ENCODE results near the gene RANBP1. TPM values are rescaled to one million over a fixed set of nuclear protein-coding genes. Genes with fewer than 3 reads are reported as not detected.
A peak's percentile ranks its signal among the peaks of the same experiment; 100 is the strongest.

Gene RANBP1
- total and polyA plus RNA-seq, 4 experiments from 2014 or later = 61.9 to 111 (median 77.4) TPM

DNA sequence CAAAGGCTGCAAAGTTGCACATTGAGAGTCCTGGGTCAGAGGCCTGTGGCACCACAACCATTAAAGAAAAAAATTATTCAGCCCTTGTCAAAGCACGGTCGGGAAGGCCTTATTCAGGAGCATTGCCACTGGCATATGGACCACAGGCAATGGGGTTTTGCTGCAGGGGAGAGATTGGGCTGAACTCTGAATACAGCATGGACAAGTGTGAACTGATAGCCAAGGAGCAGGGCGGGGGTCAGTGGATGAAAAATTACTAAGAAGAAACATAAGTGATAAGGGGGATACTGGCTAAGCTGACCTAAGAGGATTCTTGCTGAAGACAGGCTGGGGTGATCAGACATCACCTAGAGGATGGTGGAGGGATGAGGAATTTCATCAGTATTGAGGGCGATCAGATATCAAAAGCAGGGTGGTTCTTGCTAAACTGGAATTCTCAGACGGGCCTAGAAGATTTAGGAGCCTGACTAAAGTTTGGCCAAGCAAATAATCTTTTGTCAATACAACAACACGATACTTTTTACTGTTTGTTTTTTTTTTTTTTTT is 39.2 kb upstream of the RANBP1 start:
- peak overlapping the region in 1 of 7 donors; percentile 60 for H3K27ac Mint-ChIP-seq
- no peak for DNase-seq
- ChIA-PET CTCF (ENCODE audit: partially characterized antibody) (no interaction called here), POLR2A (ENCODE audit: partially characterized antibody) (interaction anchor here (1.0 kb wide), 1 partner anchor 34 kb away, joined by 3 read pairs; no protein-coding TSS in a partner anchor)
- peaks cover 4 to 19% (median 12%) of the 10 kb centered on the region in 4 donors for H3K4me1 Mint-ChIP-seq
- H3K27ac ChIP-seq (ENCODE audit: low read depth, low read length) = no peak overlapping the region
- H3K36me3 Mint-ChIP-seq = peaks cover 0 to 5% of the 10 kb centered on the region in 2 donors
- H3K27me3 Mint-ChIP-seq = no peaks in the 10 kb centered on the region
- no peaks in the 10 kb centered on the region for H3K9me3 ChIP-seq (ENCODE audit: control insufficient read depth in 1 of 2, low read length in 2 of 2)
- H3K9me3 Mint-ChIP-seq = no peaks in the 10 kb centered on the region
- no peaks in the 10 kb centered on the region for H3K27me3 ChIP-seq (ENCODE audit: insufficient read depth, low read length)
- peak overlapping the region in 4 of 8 donors; percentile 12 to 53 (median 41) for H3K4me3 Mint-ChIP-seq
- intact Hi-C loops (cut with micrococcal nuclease) = no loop called here
- peaks cover 27% of the 10 kb centered on the region for H3K4me1 ChIP-seq (ENCODE audit: insufficient read depth, low read length)
- no peaks in the 10 kb centered on the region for H3K36me3 ChIP-seq (ENCODE audit: insufficient read depth, low read length)
- no peak overlapping the region for H3K4me3 ChIP-seq (ENCODE audit: low read length in 2 of 2)

DNA sequence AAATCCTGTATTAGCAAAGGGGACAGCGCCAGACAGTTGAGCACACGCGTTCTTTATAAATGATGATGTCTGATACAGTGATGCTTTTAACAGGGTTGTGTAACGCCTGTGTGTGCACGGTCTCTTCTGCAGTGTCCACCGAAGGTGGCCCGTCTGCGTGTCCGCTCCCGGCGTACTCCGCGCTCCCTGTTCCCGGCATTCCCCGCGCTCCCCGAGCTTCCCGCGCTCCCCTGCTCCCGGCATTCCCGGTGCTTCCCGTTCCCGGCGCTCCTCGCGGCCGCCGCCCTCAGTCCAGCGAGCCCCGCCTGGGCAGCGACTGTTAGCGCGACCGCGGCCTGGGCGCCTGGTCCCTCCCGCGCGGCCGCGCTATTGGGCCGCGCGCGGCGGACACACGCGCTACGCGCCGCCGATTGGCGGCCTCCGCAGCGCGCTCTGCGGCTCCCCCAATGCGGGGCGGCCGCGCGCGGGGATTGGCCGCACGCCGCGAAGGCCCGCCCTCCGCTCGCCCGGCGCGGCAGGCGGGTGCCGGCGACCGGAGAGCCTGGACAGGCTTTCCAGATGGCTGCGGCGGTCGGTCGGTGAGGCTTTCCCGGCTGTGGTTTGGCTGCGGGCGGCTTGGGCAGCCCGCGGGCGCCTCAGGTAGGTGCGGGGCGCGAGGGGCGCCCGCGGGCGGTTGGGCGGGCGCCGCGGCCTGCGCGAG is 36.0 kb upstream of the RANBP1 start, which contains the start of gene DGCR8:
DGCR8 (plus strand) TSS at position 497 of the 700 bp plus-strand sequence. CDS start 5,723 bp downstream, outside the sequence.
- ChIA-PET POLR2A (ENCODE audit: partially characterized antibody) (interaction anchor here (0.6 to 2.5 kb wide), 3 partner anchors 21 to 68 kb away, joined by 3 to 14 read pairs (median 4); partner anchors contain the start of gene TRMT2A), CTCF (ENCODE audit: partially characterized antibody) (no interaction called here)
- no peaks in the 10 kb centered on the region for H3K9me3 ChIP-seq (ENCODE audit: control insufficient read depth in 1 of 2, low read length in 2 of 2)
- H3K27me3 ChIP-seq (ENCODE audit: insufficient read depth, low read length) = no peaks in the 10 kb centered on the region
- intact Hi-C loops (cut with micrococcal nuclease) = loop anchor here (1.0 to 2.0 kb wide), 3 partner anchors 20 to 59 kb away; partner anchors contain the start of genes TANGO2 and TRMT2A
- H3K4me1 ChIP-seq (ENCODE audit: insufficient read depth, low read length) = peaks cover 52% of the 10 kb centered on the region
- H3K27me3 Mint-ChIP-seq = no peaks in the 10 kb centered on the region
- peaks cover 27 to 47% (median 39%) of the 10 kb centered on the region in 4 donors for H3K4me1 Mint-ChIP-seq
- peak within 1 kb of the TSS; percentile 80 for H3K27ac ChIP-seq (ENCODE audit: low read depth, low read length)
- peak within 1 kb of the TSS; percentile 85 to 97 (median 91) for H3K27ac Mint-ChIP-seq
- no peaks in the 10 kb centered on the region for H3K36me3 ChIP-seq (ENCODE audit: insufficient read depth, low read length)
- DNase-seq = peak; percentile 52 to 83 (median 79)
- H3K36me3 Mint-ChIP-seq = peaks cover 0 to 11% of the 10 kb centered on the region in 2 donors
- H3K4me3 ChIP-seq (ENCODE audit: low read length in 2 of 2) = peak within 1 kb of the TSS; percentile 80 to 86
- no peaks in the 10 kb centered on the region for H3K9me3 Mint-ChIP-seq
- peak within 1 kb of the TSS; percentile 87 to 99 (median 94) for H3K4me3 Mint-ChIP-seq

DNA sequence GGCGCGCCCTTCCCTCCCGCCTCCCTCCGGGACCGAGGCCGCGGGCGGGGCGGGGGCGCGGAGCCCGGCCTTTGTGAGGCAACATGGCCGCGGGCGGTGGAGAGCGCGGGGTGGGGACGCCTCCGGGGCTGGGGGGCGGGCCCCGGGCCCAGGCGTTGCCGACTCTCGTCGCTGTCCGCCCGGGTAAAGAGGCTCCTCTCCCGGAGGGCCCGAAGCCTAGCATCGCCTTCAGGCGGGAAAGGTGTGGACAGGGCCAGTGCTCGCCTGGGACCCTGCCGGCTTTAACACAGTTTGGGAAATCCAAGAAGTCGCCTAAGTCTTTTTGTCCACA is 35.5 kb upstream of the RANBP1 start:
- ChIA-PET POLR2A (ENCODE audit: partially characterized antibody) (interaction anchor here (0.6 to 1.1 kb wide), 2 partner anchors 37 to 69 kb away, joined by 3 to 7 read pairs; partner anchors contain the start of gene TRMT2A), CTCF (ENCODE audit: partially characterized antibody) (no interaction called here)
- H3K9me3 Mint-ChIP-seq = no peaks in the 10 kb centered on the region
- peak overlapping the region; percentile 75 to 88 (median 86) for H3K4me3 Mint-ChIP-seq
- no peaks in the 10 kb centered on the region for H3K9me3 ChIP-seq (ENCODE audit: control insufficient read depth in 1 of 2, low read length in 2 of 2)
- peaks cover 27 to 51% (median 40%) of the 10 kb centered on the region in 4 donors for H3K4me1 Mint-ChIP-seq
- H3K27me3 ChIP-seq (ENCODE audit: insufficient read depth, low read length) = no peaks in the 10 kb centered on the region
- peak overlapping the region; percentile 50 to 95 (median 78) for H3K27ac Mint-ChIP-seq
- peaks cover 2 to 13% of the 10 kb centered on the region in 2 donors for H3K36me3 Mint-ChIP-seq
- H3K27me3 Mint-ChIP-seq = no peaks in the 10 kb centered on the region
- peaks cover under 1% of the 10 kb centered on the region for H3K36me3 ChIP-seq (ENCODE audit: insufficient read depth, low read length)
- H3K4me1 ChIP-seq (ENCODE audit: insufficient read depth, low read length) = peaks cover 55% of the 10 kb centered on the region
- intact Hi-C loops (cut with micrococcal nuclease) = loop anchor here (1.0 to 2.0 kb wide), 3 partner anchors 20 to 60 kb away; partner anchors contain the start of genes TANGO2 and TRMT2A
- DNase-seq = peak in 4 of 5 donors; percentile 73 to 81 (median 76)
- peak overlapping the region; percentile 59 to 76 for H3K4me3 ChIP-seq (ENCODE audit: low read length in 2 of 2)
- peak overlapping the region; percentile 80 for H3K27ac ChIP-seq (ENCODE audit: low read depth, low read length)

DNA sequence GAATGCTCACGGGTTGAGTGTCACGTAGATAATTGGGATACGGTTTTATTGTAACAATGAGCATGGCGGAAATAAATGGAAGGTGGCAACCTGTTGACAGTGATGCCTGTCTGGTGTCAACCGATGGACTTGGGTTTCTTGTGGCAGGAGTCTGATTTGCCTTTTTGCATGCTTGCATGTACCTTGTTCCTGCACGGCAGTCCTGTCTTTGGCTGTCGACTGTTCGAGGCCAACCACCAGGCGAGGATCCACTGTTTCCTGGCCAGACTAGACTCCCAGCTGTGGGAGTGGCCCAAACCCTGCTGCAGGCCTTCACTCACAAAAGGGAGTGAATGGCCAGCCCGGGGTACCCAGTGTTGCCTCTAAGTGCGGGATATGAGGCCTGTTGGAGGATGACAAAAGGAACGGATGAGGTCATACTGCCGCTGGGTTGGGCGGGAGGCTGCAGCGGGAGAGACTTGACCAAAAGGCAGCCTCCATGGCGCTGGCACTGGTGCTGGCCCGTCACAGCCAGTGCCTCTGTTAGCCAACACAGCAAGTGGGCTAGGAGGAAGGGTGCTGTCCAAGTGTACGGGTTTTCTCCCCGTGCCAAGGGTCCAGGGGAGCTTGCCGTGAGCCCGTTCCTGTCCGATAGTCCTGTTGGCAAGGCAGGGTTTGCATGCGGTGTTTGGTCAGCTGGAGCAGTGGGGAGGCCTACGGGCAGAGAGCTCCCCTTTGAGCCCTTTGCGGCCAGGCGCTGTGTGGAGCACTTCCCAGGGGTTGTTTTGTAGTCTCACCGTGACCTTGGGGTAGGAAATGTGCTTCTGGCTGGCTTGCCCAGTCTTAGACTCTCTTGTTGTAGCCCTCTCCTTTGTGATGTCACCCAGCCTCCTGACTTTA is 34.9 kb upstream of the RANBP1 start:
- H3K27me3 ChIP-seq (ENCODE audit: insufficient read depth, low read length) = no peaks in the 10 kb centered on the region
- no peak for DNase-seq
- peaks cover 7% of the 10 kb centered on the region for H3K36me3 ChIP-seq (ENCODE audit: insufficient read depth, low read length)
- H3K9me3 Mint-ChIP-seq = no peaks in the 10 kb centered on the region
- ChIA-PET POLR2A (ENCODE audit: partially characterized antibody) (interaction anchor here (1.1 to 1.4 kb wide), 2 partner anchors 20 to 36 kb away, joined by 6 to 7 read pairs; partner anchors contain the start of gene TRMT2A), CTCF (ENCODE audit: partially characterized antibody) (no interaction called here)
- H3K27me3 Mint-ChIP-seq = no peaks in the 10 kb centered on the region
- H3K36me3 Mint-ChIP-seq = peaks cover 8 to 14% of the 10 kb centered on the region in 2 donors
- peaks cover 55% of the 10 kb centered on the region for H3K4me1 ChIP-seq (ENCODE audit: insufficient read depth, low read length)
- peaks cover 27 to 53% (median 40%) of the 10 kb centered on the region in 4 donors for H3K4me1 Mint-ChIP-seq
- H3K4me3 ChIP-seq (ENCODE audit: low read length in 2 of 2) = peak overlapping the region; percentile 59 to 76
- peak overlapping the region; percentile 50 to 95 (median 78) for H3K27ac Mint-ChIP-seq
- H3K27ac ChIP-seq (ENCODE audit: low read depth, low read length) = peak overlapping the region; percentile 80
- intact Hi-C loops (cut with micrococcal nuclease) = loop anchor here (1.0 to 2.0 kb wide), 3 partner anchors 19 to 60 kb away; partner anchors contain the start of genes TANGO2 and TRMT2A
- H3K4me3 Mint-ChIP-seq = peak overlapping the region; percentile 75 to 88 (median 86)
- no peaks in the 10 kb centered on the region for H3K9me3 ChIP-seq (ENCODE audit: control insufficient read depth in 1 of 2, low read length in 2 of 2)

DNA sequence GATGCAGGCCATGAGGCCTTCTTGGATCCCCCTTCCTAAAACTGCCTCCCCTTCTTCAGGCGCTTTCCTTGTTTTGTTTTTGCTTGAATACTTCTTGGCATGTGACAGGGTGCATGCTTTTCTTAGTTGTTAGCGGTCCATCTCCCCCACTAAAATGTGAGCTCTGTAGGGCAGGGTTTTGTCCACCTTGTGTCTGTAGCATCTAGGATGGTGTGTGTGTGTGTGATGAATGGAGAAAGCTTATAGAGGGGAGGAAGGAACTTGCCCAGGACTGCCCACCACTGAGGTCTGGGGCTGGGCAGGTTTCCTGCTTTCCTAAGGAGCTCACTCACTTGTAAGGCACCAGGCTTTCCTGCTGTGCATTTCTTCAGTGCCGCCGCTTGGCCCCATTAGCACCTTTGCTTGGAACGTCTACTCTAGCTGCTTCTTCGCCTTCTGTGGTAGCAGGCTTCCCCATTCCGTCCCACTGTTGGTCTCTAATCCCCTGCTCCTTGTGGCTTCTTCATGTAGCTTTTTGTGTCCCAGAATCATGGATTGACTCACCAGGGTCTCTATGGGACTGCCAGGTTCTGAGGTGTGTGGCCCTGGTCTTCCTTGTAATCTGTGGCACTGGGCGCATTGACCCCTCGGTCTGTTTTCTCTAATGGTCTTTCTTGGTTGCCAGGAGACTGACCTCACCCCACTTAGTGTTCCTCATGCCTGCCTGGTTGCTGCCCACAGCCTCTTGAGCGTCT is 32.6 kb upstream of the RANBP1 start:
- Histone ChIP-seq H3K4me3 (ENCODE audit: low read length in 2 of 2) (no peak overlapping the region), H3K4me1 (ENCODE audit: insufficient read depth, low read length) (peaks cover 50% of the 10 kb centered on the region), H3K27me3 (ENCODE audit: insufficient read depth, low read length) (no peaks in the 10 kb centered on the region), H3K27ac (ENCODE audit: low read depth, low read length) (no peak overlapping the region), H3K36me3 (ENCODE audit: insufficient read depth, low read length) (peaks cover 30% of the 10 kb centered on the region), H3K9me3 (ENCODE audit: control insufficient read depth in 1 of 2, low read length in 2 of 2) (no peaks in the 10 kb centered on the region)
- intact Hi-C loops (cut with micrococcal nuclease) = no loop called here
- DNase-seq = no peak
- Mint-ChIP-seq H3K9me3 (no peaks in the 10 kb centered on the region), H3K36me3 (peaks cover 28 to 33% of the 10 kb centered on the region in 2 donors), H3K4me1 (peaks cover 33 to 62% (median 43%) of the 10 kb centered on the region in 4 donors), H3K27ac (peak overlapping the region; percentile 43 to 85 (median 68)), H3K27me3 (no peaks in the 10 kb centered on the region), H3K4me3 (peak overlapping the region in 7 of 8 donors; percentile 8 to 65 (median 45))
- CTCF ChIA-PET (ENCODE audit: partially characterized antibody) = interaction anchor here (2.1 kb wide), 1 partner anchor 17 kb away, joined by 7 read pairs; no protein-coding TSS in a partner anchor
- POLR2A ChIA-PET (ENCODE audit: partially characterized antibody) = interaction anchor here (1.2 kb wide), 1 partner anchor 26 kb away, joined by 3 read pairs; no protein-coding TSS in a partner anchor

DNA sequence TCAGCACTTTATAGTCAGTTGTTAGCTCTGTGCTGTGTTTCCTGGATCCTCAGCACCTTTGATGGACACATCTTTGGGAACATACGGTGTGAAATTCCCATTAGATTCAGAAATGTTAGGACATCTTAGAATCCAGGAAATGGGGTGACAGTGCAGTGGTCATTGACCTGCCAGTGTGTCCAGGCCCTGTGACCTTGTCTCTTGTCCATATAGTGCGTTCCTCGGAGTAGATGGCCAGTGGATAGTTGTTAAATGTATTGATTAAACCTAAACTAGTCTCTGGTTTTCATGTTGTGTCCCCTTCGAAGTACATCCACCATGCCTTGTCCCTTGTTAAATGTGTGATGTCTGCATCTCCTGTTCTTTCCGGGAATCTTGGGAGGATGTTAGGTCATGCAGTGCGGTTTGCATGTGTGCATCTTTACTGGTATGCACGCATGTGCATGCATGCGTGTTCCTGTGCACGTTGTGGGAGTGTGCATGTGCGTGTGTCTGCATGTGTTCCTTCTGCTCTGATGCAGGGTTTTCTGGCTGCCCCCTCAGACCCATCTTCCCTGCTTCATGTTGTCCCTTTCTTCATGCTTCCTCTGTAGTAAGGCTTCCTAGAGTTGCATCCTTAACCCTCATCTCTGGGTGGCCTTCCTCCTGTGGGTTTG is 31.9 kb upstream of the RANBP1 start:
- Mint-ChIP-seq H3K9me3 (no peaks in the 10 kb centered on the region), H3K4me1 (peaks cover 33 to 62% (median 43%) of the 10 kb centered on the region in 4 donors), H3K27ac (peak overlapping the region in 4 of 7 donors; percentile 17 to 88 (median 64)), H3K27me3 (no peaks in the 10 kb centered on the region), H3K36me3 (peaks cover 29 to 39% of the 10 kb centered on the region in 2 donors), H3K4me3 (peak overlapping the region in 2 of 8 donors; percentile 57 to 61)
- no peak for DNase-seq
- ChIA-PET POLR2A (ENCODE audit: partially characterized antibody) (no interaction called here), CTCF (ENCODE audit: partially characterized antibody) (no interaction called here)
- H3K27ac ChIP-seq (ENCODE audit: low read depth, low read length) = no peak overlapping the region
- H3K4me1 ChIP-seq (ENCODE audit: insufficient read depth, low read length) = peaks cover 47% of the 10 kb centered on the region
- H3K27me3 ChIP-seq (ENCODE audit: insufficient read depth, low read length) = no peaks in the 10 kb centered on the region
- H3K9me3 ChIP-seq (ENCODE audit: control insufficient read depth in 1 of 2, low read length in 2 of 2) = no peaks in the 10 kb centered on the region
- H3K36me3 ChIP-seq (ENCODE audit: insufficient read depth, low read length) = peaks cover 35% of the 10 kb centered on the region
- no peak overlapping the region for H3K4me3 ChIP-seq (ENCODE audit: low read length in 2 of 2)
- intact Hi-C loops (cut with micrococcal nuclease) = no loop called here
